ENCODE results near the gene GYG1.

The GYG1 gene

DNA sequence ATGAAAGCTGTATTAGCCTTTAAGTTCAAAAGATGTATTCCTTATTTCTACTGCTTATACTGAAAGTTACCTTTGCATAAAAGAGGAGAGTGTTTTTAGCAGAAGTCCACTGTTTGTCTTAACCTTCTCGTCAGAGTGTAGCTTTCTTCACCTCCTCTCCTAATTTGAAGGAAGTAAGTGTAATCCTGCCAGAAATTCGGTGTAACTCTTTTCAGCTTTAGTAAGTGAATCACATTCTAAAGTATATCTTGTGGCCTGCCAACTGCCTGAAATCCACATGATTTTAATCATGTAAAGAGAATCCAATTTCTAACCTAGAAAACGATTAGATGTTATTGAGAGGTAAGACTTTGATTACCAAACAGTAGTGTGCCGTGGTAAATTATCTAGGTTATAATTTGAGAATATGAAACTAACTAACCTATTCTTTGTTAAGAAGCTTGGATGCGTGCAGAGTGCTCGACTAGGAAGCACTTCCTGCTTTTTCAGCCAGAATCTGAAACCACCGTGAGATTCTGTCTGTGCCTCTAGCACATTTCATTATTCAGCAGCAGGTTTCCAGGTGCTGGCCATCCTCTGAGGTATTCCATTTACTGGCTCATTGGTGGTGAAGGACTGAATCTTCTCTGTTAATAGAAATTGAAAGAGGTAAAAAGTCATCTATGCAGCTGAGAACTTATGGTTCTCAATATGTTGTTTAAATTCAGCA is 7.5 kb downstream of the GYG1 start:
- Histone ChIP-seq H3K27me3 (replicated peaks in 2 of 5; ENCODE audit: control insufficient read depth in 4 of 5, insufficient read depth in 5 of 5, low read length in 4 of 5) (no peaks in the 10 kb centered on the region), H3K9me3 (ENCODE audit: control extremely low read depth in 1 of 5, control insufficient read depth in 4 of 5, insufficient read depth in 2 of 5, low read depth in 1 of 5, low read length in 4 of 5) (no peaks in the 10 kb centered on the region), H3K4me3 (ENCODE audit: control insufficient read depth in 1 of 7, extremely low read depth in 1 of 7, insufficient read depth in 4 of 7, low read depth in 2 of 7, low read length in 6 of 7) (peak overlapping the region in 1 of 7 experiments; percentile 43), H3K27ac (ENCODE audit: insufficient read depth in 1 of 2, low read depth in 1 of 2, low read length in 2 of 2, poor library complexity in 1 of 2, severe bottlenecking in 2 of 2) (peak overlapping the region in 1 of 2 experiments; percentile 44), H3K36me3 (ENCODE audit: control insufficient read depth in 4 of 4, insufficient read depth in 4 of 4, low read length in 3 of 4) (peaks cover 6 to 49% (median 33%) of the 10 kb centered on the region in 4 experiments), H3K4me1 (ENCODE audit: control extremely low read depth in 1 of 4, control insufficient read depth in 4 of 4, insufficient read depth in 4 of 4, low read length in 3 of 4) (peaks cover 0 to 11% (median 5%) of the 10 kb centered on the region in 4 experiments)
- peak in 2 of 3 donors; percentile 46 to 47 for DNase-seq
- no CpG with 5 or more reads among the region's 7 CpGs for WGBS (ENCODE audit: insufficient coverage)
- ChIA-PET POLR2A (no interaction called here), CTCF (interaction anchor here (0.7 to 1.5 kb wide), 5 partner anchors 38 to 98 kb away, joined by 3 to 4 read pairs (median 3); no protein-coding TSS in a partner anchor)

DNA sequence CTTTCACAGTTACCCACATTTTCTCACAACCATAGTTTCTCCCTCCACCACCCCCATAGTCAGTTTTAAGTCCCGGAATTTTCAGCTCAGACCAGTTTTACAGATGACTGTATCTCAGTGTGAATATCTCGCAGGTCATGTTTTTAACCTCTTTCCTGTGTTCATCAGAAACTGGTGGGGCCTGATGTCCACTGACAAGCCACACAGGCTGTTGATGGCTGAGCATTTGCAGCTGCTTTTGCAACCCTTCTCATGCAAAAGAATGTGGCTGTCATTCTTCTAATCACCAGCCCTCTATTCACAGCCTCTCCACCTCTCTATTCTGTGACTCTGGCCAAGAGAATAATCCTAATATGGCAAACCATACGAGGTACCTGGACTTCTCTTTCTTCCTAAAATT is 8.5 kb downstream of the GYG1 start:
- peaks cover 8 to 50% (median 33%) of the 10 kb centered on the region in 4 experiments for H3K36me3 ChIP-seq (ENCODE audit: control insufficient read depth in 4 of 4, insufficient read depth in 4 of 4, low read length in 3 of 4)
- H3K4me3 ChIP-seq (ENCODE audit: control insufficient read depth in 1 of 7, extremely low read depth in 1 of 7, insufficient read depth in 4 of 7, low read depth in 2 of 7, low read length in 6 of 7): no peak overlapping the region
- H3K27me3 ChIP-seq (replicated peaks in 2 of 5; ENCODE audit: control insufficient read depth in 4 of 5, insufficient read depth in 5 of 5, low read length in 4 of 5): no peaks in the 10 kb centered on the region
- H3K27ac ChIP-seq (ENCODE audit: insufficient read depth in 1 of 2, low read depth in 1 of 2, low read length in 2 of 2, poor library complexity in 1 of 2, severe bottlenecking in 2 of 2): no peak overlapping the region
- H3K4me1 ChIP-seq (ENCODE audit: control extremely low read depth in 1 of 4, control insufficient read depth in 4 of 4, insufficient read depth in 4 of 4, low read length in 3 of 4): peaks cover 0 to 11% (median 5%) of the 10 kb centered on the region in 4 experiments
- POLR2A ChIA-PET: no interaction called here
- WGBS (ENCODE audit: insufficient coverage): 100% methylated on average over 2 of the region's 3 CpGs
- DNase-seq: no peak
- CTCF ChIA-PET: interaction anchor here (0.7 to 1.5 kb wide), 4 partner anchors 10 to 46 kb away, joined by 3 read pairs; no protein-coding TSS in a partner anchor
- H3K9me3 ChIP-seq (ENCODE audit: control extremely low read depth in 1 of 5, control insufficient read depth in 4 of 5, insufficient read depth in 2 of 5, low read depth in 1 of 5, low read length in 4 of 5): no peaks in the 10 kb centered on the region

DNA sequence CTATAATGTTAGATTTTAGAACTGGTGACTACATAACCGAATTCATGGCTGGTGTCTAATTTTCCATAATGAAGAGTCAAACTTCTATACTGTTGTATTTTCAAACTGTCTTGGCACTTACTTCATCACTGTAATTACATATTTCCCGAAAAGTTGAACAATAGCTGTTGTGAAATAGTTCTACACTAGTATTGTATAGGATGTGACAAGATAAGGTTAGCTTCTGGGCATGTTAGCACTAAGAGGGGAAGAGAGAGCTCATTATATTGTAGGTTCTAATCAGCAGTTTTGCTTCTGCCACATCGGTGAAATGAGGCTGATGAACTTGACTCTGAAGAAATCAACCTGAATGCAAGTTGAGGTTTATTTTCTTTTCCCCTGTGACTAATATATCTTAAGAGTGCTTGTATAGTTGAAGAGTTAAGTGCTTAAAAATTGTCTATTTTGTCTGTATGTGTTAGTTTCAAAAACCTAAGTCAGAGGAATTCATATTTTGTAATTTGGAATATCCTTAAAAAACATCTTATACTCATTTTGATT is 8.9 kb downstream of the GYG1 start:
- H3K27me3 ChIP-seq (replicated peaks in 2 of 5; ENCODE audit: control insufficient read depth in 4 of 5, insufficient read depth in 5 of 5, low read length in 4 of 5): no peaks in the 10 kb centered on the region
- peaks cover 0 to 11% (median 5%) of the 10 kb centered on the region in 4 experiments for H3K4me1 ChIP-seq (ENCODE audit: control extremely low read depth in 1 of 4, control insufficient read depth in 4 of 4, insufficient read depth in 4 of 4, low read length in 3 of 4)
- ChIA-PET POLR2A (no interaction called here), CTCF (interaction anchor here (0.9 to 1.5 kb wide), 3 partner anchors 9 to 40 kb away, joined by 3 read pairs; no protein-coding TSS in a partner anchor)
- no peak for DNase-seq
- no peak overlapping the region for H3K27ac ChIP-seq (ENCODE audit: insufficient read depth in 1 of 2, low read depth in 1 of 2, low read length in 2 of 2, poor library complexity in 1 of 2, severe bottlenecking in 2 of 2)
- H3K9me3 ChIP-seq (ENCODE audit: control extremely low read depth in 1 of 5, control insufficient read depth in 4 of 5, insufficient read depth in 2 of 5, low read depth in 1 of 5, low read length in 4 of 5): no peaks in the 10 kb centered on the region
- H3K36me3 ChIP-seq (ENCODE audit: control insufficient read depth in 4 of 4, insufficient read depth in 4 of 4, low read length in 3 of 4): peaks cover 8 to 48% (median 31%) of the 10 kb centered on the region in 4 experiments
- 83% methylated on average over 1 of the region's 3 CpGs for WGBS (ENCODE audit: insufficient coverage)
- no peak overlapping the region for H3K4me3 ChIP-seq (ENCODE audit: control insufficient read depth in 1 of 7, extremely low read depth in 1 of 7, insufficient read depth in 4 of 7, low read depth in 2 of 7, low read length in 6 of 7)

DNA sequence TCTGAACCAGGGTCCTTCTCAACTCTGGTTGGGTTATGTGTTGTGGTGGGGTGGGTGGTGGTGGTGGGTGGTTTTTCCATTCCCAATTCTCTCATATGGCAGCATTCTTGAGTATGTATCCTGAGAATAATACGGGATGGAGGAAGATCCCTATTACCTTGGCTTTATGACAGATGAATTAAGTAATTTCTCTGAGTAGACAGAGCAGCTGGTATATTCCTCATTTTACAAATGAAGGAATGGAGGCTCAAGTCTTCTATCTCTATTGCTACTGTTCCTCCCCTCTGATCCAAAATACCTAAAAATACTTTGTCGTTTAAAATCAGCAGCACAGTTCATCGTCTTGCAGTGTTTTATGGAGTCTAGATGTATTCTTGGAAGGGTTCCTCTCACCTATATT is 10.4 kb downstream of the GYG1 start:
- Histone ChIP-seq H3K9me3 (ENCODE audit: control extremely low read depth in 1 of 5, control insufficient read depth in 4 of 5, insufficient read depth in 2 of 5, low read depth in 1 of 5, low read length in 4 of 5) (no peaks in the 10 kb centered on the region), H3K4me1 (ENCODE audit: control extremely low read depth in 1 of 4, control insufficient read depth in 4 of 4, insufficient read depth in 4 of 4, low read length in 3 of 4) (peaks cover 0 to 11% (median 5%) of the 10 kb centered on the region in 4 experiments), H3K27ac (ENCODE audit: insufficient read depth in 1 of 2, low read depth in 1 of 2, low read length in 2 of 2, poor library complexity in 1 of 2, severe bottlenecking in 2 of 2) (no peak overlapping the region), H3K27me3 (replicated peaks in 2 of 5; ENCODE audit: control insufficient read depth in 4 of 5, insufficient read depth in 5 of 5, low read length in 4 of 5) (no peaks in the 10 kb centered on the region), H3K4me3 (ENCODE audit: control insufficient read depth in 1 of 7, extremely low read depth in 1 of 7, insufficient read depth in 4 of 7, low read depth in 2 of 7, low read length in 6 of 7) (no peak overlapping the region), H3K36me3 (ENCODE audit: control insufficient read depth in 4 of 4, insufficient read depth in 4 of 4, low read length in 3 of 4) (peaks cover 5 to 38% (median 19%) of the 10 kb centered on the region in 4 experiments)
- ChIA-PET POLR2A (no interaction called here), CTCF (interaction anchor here (1.3 kb wide), 1 partner anchor 69 kb away, joined by 3 read pairs; no protein-coding TSS in a partner anchor)
- DNase-seq: no peak
- WGBS (ENCODE audit: insufficient coverage): no CpG with 5 or more reads among the region's 3 CpGs

DNA sequence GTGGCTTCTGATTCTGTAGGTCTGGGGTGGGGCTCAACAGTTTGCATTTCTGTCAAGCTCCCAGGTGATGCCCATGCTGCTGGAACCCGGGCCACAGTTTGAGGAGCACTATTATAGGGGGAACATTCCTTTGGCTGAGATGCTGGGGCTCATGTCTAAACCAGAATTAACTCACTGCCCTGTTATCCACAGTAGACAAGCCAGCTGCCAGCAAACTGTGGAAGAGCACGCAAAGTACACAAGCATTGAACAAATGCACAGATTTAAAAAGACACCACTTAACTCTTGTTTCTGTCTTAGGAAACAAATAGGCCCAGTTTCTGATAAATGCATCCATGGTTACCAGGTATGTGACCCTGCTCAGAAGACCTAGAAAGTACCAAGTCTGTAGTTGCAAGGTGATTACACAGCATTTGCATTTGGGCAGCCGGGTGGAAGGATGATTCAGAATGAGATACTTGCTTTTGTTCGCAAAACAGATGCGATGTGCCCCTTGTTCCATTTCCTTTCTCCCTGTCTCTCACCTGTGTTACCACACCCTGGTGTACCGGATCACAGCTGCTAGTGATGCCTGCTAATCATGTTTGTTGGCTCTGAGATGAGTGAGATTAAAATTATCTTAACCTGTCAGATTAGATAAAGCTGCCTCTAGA is 12.4 kb downstream of the GYG1 start:
- H3K27me3 ChIP-seq (replicated peaks in 2 of 5; ENCODE audit: control insufficient read depth in 4 of 5, insufficient read depth in 5 of 5, low read length in 4 of 5): no peaks in the 10 kb centered on the region
- POLR2A ChIA-PET: no interaction called here
- peaks cover 0 to 8% (median 3%) of the 10 kb centered on the region in 4 experiments for H3K4me1 ChIP-seq (ENCODE audit: control extremely low read depth in 1 of 4, control insufficient read depth in 4 of 4, insufficient read depth in 4 of 4, low read length in 3 of 4)
- H3K4me3 ChIP-seq (ENCODE audit: control insufficient read depth in 1 of 7, extremely low read depth in 1 of 7, insufficient read depth in 4 of 7, low read depth in 2 of 7, low read length in 6 of 7): no peak overlapping the region
- no peaks in the 10 kb centered on the region for H3K9me3 ChIP-seq (ENCODE audit: control extremely low read depth in 1 of 5, control insufficient read depth in 4 of 5, insufficient read depth in 2 of 5, low read depth in 1 of 5, low read length in 4 of 5)
- CTCF ChIA-PET: no interaction called here
- peaks cover 13 to 39% (median 23%) of the 10 kb centered on the region in 4 experiments for H3K36me3 ChIP-seq (ENCODE audit: control insufficient read depth in 4 of 4, insufficient read depth in 4 of 4, low read length in 3 of 4)
- DNase-seq: no peak
- 90% methylated on average over 4 of the region's 6 CpGs for WGBS (ENCODE audit: insufficient coverage)
- no peak overlapping the region for H3K27ac ChIP-seq (ENCODE audit: insufficient read depth in 1 of 2, low read depth in 1 of 2, low read length in 2 of 2, poor library complexity in 1 of 2, severe bottlenecking in 2 of 2)

DNA sequence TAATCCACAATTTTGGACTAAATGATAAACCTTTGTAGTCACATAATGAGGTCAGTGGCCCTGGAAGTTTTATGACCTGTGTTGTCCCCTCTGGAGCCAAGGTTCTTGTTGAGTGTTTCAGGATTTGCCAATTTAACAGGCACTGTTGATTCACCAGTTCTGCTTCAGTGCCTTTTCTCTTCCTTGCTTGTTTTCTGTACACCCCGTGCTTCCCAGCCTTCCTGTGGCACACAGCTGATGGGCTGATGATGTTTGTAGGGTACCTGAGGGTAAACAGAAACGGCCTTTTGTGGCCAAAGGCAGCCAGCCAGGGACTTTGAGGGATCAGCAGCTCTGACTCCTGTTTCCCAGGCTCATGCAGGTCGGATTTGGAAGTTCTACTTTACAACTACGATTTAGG is 13.3 kb downstream of the GYG1 start:
- H3K4me1 ChIP-seq (ENCODE audit: control extremely low read depth in 1 of 4, control insufficient read depth in 4 of 4, insufficient read depth in 4 of 4, low read length in 3 of 4): peaks cover 0 to 7% (median 2%) of the 10 kb centered on the region in 4 experiments
- peaks cover 14 to 37% (median 26%) of the 10 kb centered on the region in 4 experiments for H3K36me3 ChIP-seq (ENCODE audit: control insufficient read depth in 4 of 4, insufficient read depth in 4 of 4, low read length in 3 of 4)
- H3K9me3 ChIP-seq (ENCODE audit: control extremely low read depth in 1 of 5, control insufficient read depth in 4 of 5, insufficient read depth in 2 of 5, low read depth in 1 of 5, low read length in 4 of 5): no peaks in the 10 kb centered on the region
- no peaks in the 10 kb centered on the region for H3K27me3 ChIP-seq (replicated peaks in 2 of 5; ENCODE audit: control insufficient read depth in 4 of 5, insufficient read depth in 5 of 5, low read length in 4 of 5)
- DNase-seq: no peak
- ChIA-PET POLR2A (no interaction called here), CTCF (no interaction called here)
- WGBS (ENCODE audit: insufficient coverage): 84% methylated on average over 3 of the region's 4 CpGs
- no peak overlapping the region for H3K4me3 ChIP-seq (ENCODE audit: control insufficient read depth in 1 of 7, extremely low read depth in 1 of 7, insufficient read depth in 4 of 7, low read depth in 2 of 7, low read length in 6 of 7)
- H3K27ac ChIP-seq (ENCODE audit: insufficient read depth in 1 of 2, low read depth in 1 of 2, low read length in 2 of 2, poor library complexity in 1 of 2, severe bottlenecking in 2 of 2): no peak overlapping the region

DNA sequence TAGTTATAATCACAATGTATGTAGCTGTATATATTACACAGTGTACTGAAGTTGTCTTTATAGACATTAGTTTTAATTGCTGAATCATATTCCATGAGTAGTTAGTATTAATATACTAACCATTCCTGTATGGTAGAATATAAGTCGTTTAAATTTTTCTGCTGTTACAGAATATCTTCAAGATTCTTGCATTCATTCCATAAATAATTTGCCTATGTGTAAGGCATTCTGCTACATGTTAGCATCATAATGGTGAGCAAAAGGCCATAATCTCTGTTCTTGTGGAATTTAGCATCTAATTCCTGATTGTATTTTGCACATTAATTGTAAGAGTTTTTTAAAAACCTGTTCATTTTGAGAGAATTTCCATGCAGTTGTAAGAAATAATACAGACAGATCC is 14.1 kb downstream of the GYG1 start:
- no peak for DNase-seq
- CTCF ChIA-PET: no interaction called here

More for the DNA sequence above, 14.1 kb downstream of the GYG1 start:
- no peak overlapping the region for H3K27ac ChIP-seq (ENCODE audit: insufficient read depth in 1 of 2, low read depth in 1 of 2, low read length in 2 of 2, poor library complexity in 1 of 2, severe bottlenecking in 2 of 2)
- peaks cover 0 to 9% (median 0%) of the 10 kb centered on the region in 4 experiments for H3K4me1 ChIP-seq (ENCODE audit: control extremely low read depth in 1 of 4, control insufficient read depth in 4 of 4, insufficient read depth in 4 of 4, low read length in 3 of 4)
- no peaks in the 10 kb centered on the region for H3K27me3 ChIP-seq (replicated peaks in 2 of 5; ENCODE audit: control insufficient read depth in 4 of 5, insufficient read depth in 5 of 5, low read length in 4 of 5)
- H3K4me3 ChIP-seq (ENCODE audit: control insufficient read depth in 1 of 7, extremely low read depth in 1 of 7, insufficient read depth in 4 of 7, low read depth in 2 of 7, low read length in 6 of 7): no peak overlapping the region
- WGBS (ENCODE audit: insufficient coverage): no CpG with 5 or more reads among the region's 1 CpG
- POLR2A ChIA-PET: no interaction called here
- peaks cover 13 to 43% (median 30%) of the 10 kb centered on the region in 4 experiments for H3K36me3 ChIP-seq (ENCODE audit: control insufficient read depth in 4 of 4, insufficient read depth in 4 of 4, low read length in 3 of 4)
- no peaks in the 10 kb centered on the region for H3K9me3 ChIP-seq (ENCODE audit: control extremely low read depth in 1 of 5, control insufficient read depth in 4 of 5, insufficient read depth in 2 of 5, low read depth in 1 of 5, low read length in 4 of 5)
